PC-3 (cell line): ENCODE measurements around the gene TNIP1. TPM values are rescaled to one million over a fixed set of nuclear protein-coding genes. Genes with fewer than 3 reads are reported as not detected.

Source experiments
- ATAC-seq: fragments of 200-7000 bp; cut with Tn5 transposase; 2 replicates; pipeline ENCODE4 v1.9.1; 2020; ENCODE audit warnings: mild to moderate bottlenecking, moderate library complexity
- BruUV-seq: library from RNA; stranded (reverse); fragments of 400-500 nt; replicated peaks from 2 replicates; lab custom pipeline; 2021; lab: Mats Ljungman, UMichigan
- CTCF ChIA-PET: fragments of 300-600 bp; sonication (Branson Sonifier 250); formaldehyde crosslinking; loops from one replicate; lab custom pipeline; 2022; ENCODE audit warnings: antibody characterized with exemption; lab: Charles Lee
- POLR2A ChIA-PET: fragments of 300-600 bp; sonication (Branson Sonifier 250); formaldehyde crosslinking; loops from one replicate; lab custom pipeline; 2022; ENCODE audit warnings: antibody characterized with exemption; ENCODE audit not compliant: unreplicated experiment; lab: Charles Lee
- DNase-seq: peaks from one replicate; pipeline ENCODE4 v3.0.0-alpha.2; 2015
- H2AFZ ChIP-seq: fragments of 300-600 bp; sonication (generic); 2 replicates; pipeline ENCODE4 v1.6.0; 2016; ENCODE audit warnings: antibody characterized with exemption, low read length
- H3F3A ChIP-seq: fragments of 300-600 bp; sonication (generic); one replicate; pipeline ENCODE4 v1.6.0; 2017; ENCODE audit warnings: antibody characterized with exemption, low read length, control low read depth, mild to moderate bottlenecking; ENCODE audit not compliant: unreplicated experiment
- H3K27ac ChIP-seq: fragments of 300-600 bp; sonication (generic); 2 replicates; pipeline ENCODE4 v1.5.1; 2016; ENCODE audit warnings: mild to moderate bottlenecking, low read length
- H3K27me3 ChIP-seq: fragments of 300-600 bp; sonication (generic); 2 replicates; pipeline ENCODE4 v1.6.1; 2016; ENCODE audit warnings: low read length, mixed read lengths
- H3K36me3 ChIP-seq: fragments of 300-600 bp; sonication (generic); 2 replicates; pipeline ENCODE4 v1.6.1; 2016; ENCODE audit warnings: low read depth, mixed run types, low read length, mixed read lengths
- H3K4me1 ChIP-seq: fragments of 300-600 bp; sonication (generic); 2 replicates; pipeline ENCODE4 v1.5.1; 2016; ENCODE audit warnings: low read length; ENCODE audit not compliant: insufficient read depth
- H3K4me2 ChIP-seq: fragments of 300-600 bp; sonication (generic); 2 replicates; pipeline ENCODE4 v1.6.0; 2016; ENCODE audit warnings: low read length
- H3K4me3 ChIP-seq: fragments of 300-600 bp; sonication (generic); 2 replicates; pipeline ENCODE4 v1.5.1; 2016; ENCODE audit warnings: mild to moderate bottlenecking, low read length, mixed read lengths
- H3K79me2 ChIP-seq: fragments of 300-600 bp; sonication (generic); 2 replicates; pipeline ENCODE4 v1.6.1; 2017; ENCODE audit warnings: low read length, mixed read lengths
- H3K9ac ChIP-seq: fragments of 300-600 bp; sonication (generic); 2 replicates; pipeline ENCODE4 v1.6.0; 2016; ENCODE audit warnings: mild to moderate bottlenecking, low read length
- H3K9me2 ChIP-seq: fragments of 300-600 bp; sonication (generic); replicated peaks from 2 replicates; pipeline ENCODE4 v1.6.1; 2016; ENCODE audit warnings: mixed run types, low read length, mixed read lengths
- H3K9me3 ChIP-seq: fragments of 300-600 bp; sonication (generic); 2 replicates; pipeline ENCODE4 v1.6.1; 2016; ENCODE audit warnings: low read length, mixed read lengths
- H4K20me1 ChIP-seq: fragments of 300-600 bp; sonication (generic); 2 replicates; pipeline ENCODE4 v1.6.1; 2016; ENCODE audit warnings: low read length, mixed read lengths
- EZH2 ChIP-seq: fragments of 300-600 bp; sonication (generic); IDR thresholded peaks from one replicate; pipeline ENCODE4 v1.6.1; 2017; ENCODE audit warnings: antibody characterized with exemption, mild to moderate bottlenecking, low read length; ENCODE audit not compliant: unreplicated experiment
- EZH2phosphoT487 ChIP-seq: fragments of 300-600 bp; sonication (generic); IDR thresholded peaks from 2 replicates; pipeline ENCODE4 v1.6.1; 2018; ENCODE audit warnings: mild to moderate bottlenecking, antibody characterized with exemption, low read length, borderline replicate concordance
- intact Hi-C: fragments of 100-400 bp; cut with micrococcal nuclease; formaldehyde crosslinking; loops from 2 replicates; pipeline ENCODE4 v1.9.0; 2023
- total RNA-seq: library from RNA; depleted of rRNA; stranded (reverse); fragments of >200 nt; gene quantifications from 2 replicates; pipeline ENCODE4 v1.2.3, GENCODE V29; 2014
- TF ChIP-seq, protein P1 (sequence below): fragments of 300-600 bp; sonication (generic); conservative IDR thresholded peaks from 2 replicates; pipeline ENCODE4 v1.5.1; 2017; ENCODE audit warnings: antibody characterized with exemption, low read depth, mild to moderate bottlenecking, low read length

Gene TNIP1
- total RNA-seq, 1 experiment from 2014 or later, result 90.0 TPM

DNA sequence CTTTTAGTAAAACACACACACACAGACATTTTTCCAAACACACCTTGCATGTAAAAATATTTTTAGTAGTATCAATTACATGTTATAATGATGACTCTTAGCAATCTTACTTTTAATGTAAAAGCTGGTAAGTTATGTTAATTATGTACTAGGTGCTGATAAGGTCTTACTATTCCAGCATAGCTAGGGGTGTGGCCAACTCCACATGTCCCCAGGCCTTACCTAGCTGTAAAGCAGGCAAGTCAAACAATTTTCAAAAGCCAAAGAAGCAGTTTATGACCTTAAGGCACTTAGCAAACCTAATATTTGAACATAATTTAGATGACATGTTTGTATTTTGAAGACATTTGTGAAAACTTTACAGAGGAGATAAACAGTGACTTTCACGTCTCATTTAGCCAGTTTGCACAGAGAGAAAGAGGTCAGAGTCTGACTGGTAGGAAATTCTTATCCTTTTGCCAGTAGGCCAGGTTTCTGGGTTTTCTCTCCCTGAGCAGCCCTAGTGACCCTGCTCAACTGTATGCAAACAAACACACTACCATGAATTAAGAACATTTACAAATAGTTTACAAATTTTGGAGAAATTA is 86.9 kb downstream of the TNIP1 start:
- Histone ChIP-seq H3K4me2 (no peak overlapping the region), H3K9me3 (no peaks in the 10 kb centered on the region), H4K20me1 (no peaks in the 10 kb centered on the region), H3K4me3 (no peak overlapping the region), H3K79me2 (no peaks in the 10 kb centered on the region), H3K9me2 (no peaks in the 10 kb centered on the region), H3K4me1 (no peaks in the 10 kb centered on the region), H3K27me3 (no peaks in the 10 kb centered on the region), H3K27ac (no peak overlapping the region), H2AFZ (no peak overlapping the region), H3K9ac (no peak overlapping the region), H3K36me3 (no peaks in the 10 kb centered on the region), H3F3A (no peaks in the 10 kb centered on the region)
- ATAC-seq (no peak), DNase-seq (no peak)
- CTCF ChIA-PET, result interaction anchor here (0.6 kb wide), 2 partner anchors 9 to 41 kb away, joined by 3 to 4 read pairs; no protein-coding TSS in a partner anchor
- BruUV-seq, result no TSS peak
- intact Hi-C loops, result no loop called here
- POLR2A ChIA-PET, result no interaction called here
- no peak for TF ChIP-seq EZH2phosphoT487
- TF ChIP-seq, protein P1, sequence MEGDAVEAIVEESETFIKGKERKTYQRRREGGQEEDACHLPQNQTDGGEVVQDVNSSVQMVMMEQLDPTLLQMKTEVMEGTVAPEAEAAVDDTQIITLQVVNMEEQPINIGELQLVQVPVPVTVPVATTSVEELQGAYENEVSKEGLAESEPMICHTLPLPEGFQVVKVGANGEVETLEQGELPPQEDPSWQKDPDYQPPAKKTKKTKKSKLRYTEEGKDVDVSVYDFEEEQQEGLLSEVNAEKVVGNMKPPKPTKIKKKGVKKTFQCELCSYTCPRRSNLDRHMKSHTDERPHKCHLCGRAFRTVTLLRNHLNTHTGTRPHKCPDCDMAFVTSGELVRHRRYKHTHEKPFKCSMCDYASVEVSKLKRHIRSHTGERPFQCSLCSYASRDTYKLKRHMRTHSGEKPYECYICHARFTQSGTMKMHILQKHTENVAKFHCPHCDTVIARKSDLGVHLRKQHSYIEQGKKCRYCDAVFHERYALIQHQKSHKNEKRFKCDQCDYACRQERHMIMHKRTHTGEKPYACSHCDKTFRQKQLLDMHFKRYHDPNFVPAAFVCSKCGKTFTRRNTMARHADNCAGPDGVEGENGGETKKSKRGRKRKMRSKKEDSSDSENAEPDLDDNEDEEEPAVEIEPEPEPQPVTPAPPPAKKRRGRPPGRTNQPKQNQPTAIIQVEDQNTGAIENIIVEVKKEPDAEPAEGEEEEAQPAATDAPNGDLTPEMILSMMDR, result no peak
- no peak for TF ChIP-seq EZH2

DNA sequence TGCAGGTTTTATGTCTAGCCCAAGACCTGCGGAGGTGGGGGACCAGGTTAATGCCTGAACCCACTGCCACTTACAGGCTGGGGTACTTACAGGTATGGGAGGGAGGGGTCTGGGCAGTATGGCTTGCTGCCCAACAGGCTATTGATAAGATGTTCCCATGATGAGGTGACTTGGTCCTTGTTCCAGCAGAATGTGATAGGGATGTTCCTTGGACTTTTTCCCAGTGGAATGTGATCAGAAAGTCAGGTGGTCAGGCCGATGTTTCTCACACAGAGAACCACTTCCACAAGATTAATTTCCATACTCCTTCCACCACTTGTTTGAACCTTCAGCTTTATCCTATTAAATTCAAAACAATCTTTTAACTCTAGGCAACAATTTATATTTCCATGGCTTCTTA is 87.4 kb downstream of the TNIP1 start:
- Histone ChIP-seq H3K4me2 (no peak overlapping the region), H3K27me3 (no peaks in the 10 kb centered on the region), H3K4me3 (no peak overlapping the region), H3F3A (no peaks in the 10 kb centered on the region), H3K27ac (no peak overlapping the region), H3K9me2 (no peaks in the 10 kb centered on the region), H3K9me3 (no peaks in the 10 kb centered on the region), H3K9ac (no peak overlapping the region), H3K79me2 (no peaks in the 10 kb centered on the region), H2AFZ (no peak overlapping the region), H3K4me1 (no peaks in the 10 kb centered on the region), H4K20me1 (no peaks in the 10 kb centered on the region), H3K36me3 (no peaks in the 10 kb centered on the region)
- ChIA-PET POLR2A (no interaction called here), CTCF (interaction anchor here (0.6 kb wide), 2 partner anchors 9 to 41 kb away, joined by 3 to 4 read pairs; no protein-coding TSS in a partner anchor)
- intact Hi-C loops, result no loop called here
- no TSS peak for BruUV-seq
- no peak for DNase-seq
- ATAC-seq, result no peak
- TF ChIP-seq EZH2phosphoT487, result no peak
- no peak for TF ChIP-seq EZH2
- TF ChIP-seq, protein P1, result no peak

DNA sequence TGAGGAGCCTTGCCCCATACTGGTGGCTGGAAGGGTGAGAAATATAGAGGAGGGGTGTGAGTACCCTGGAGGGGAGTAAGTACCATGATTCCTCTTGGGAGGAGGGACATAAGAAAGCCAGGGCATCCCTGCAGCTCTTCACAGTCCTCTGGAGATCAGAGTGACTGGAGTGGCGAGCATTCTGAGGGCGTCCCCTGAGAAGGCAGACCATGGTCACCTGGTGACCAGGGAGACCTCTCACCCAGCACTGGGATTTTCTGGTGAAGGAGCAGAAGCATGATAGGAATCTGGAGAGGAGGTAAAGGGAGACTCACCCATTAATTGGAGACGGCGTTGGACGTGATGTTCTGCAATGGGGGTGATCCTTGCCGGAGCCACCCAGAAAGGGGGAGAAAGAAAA is 88.1 kb downstream of the TNIP1 start:
- intact Hi-C loops, result no loop called here
- Histone ChIP-seq H3K9me3 (no peaks in the 10 kb centered on the region), H3K27me3 (no peaks in the 10 kb centered on the region), H4K20me1 (no peaks in the 10 kb centered on the region), H3K4me3 (no peak overlapping the region), H3K27ac (no peak overlapping the region), H3K79me2 (no peaks in the 10 kb centered on the region), H3F3A (no peaks in the 10 kb centered on the region), H3K4me1 (no peaks in the 10 kb centered on the region), H3K4me2 (no peak overlapping the region), H3K9me2 (no peaks in the 10 kb centered on the region), H3K36me3 (no peaks in the 10 kb centered on the region), H2AFZ (no peak overlapping the region), H3K9ac (no peak overlapping the region)
- no peak for ATAC-seq
- DNase-seq, result no peak
- POLR2A ChIA-PET, result no interaction called here
- BruUV-seq, result no TSS peak
- TF ChIP-seq EZH2phosphoT487, result no peak
- TF ChIP-seq, protein P1, result no peak
- TF ChIP-seq EZH2, result no peak
- CTCF ChIA-PET, result no interaction called here
